ENCODE data around the gene LBX2. TPM values are rescaled to one million over a fixed set of nuclear protein-coding genes. Genes with fewer than 3 reads are reported as not detected.

Gene LBX2
- total and polyA plus RNA-seq, 9 of the 15 experiments (the other 6 are each of a cell fraction or from before 2014, with no cell fraction given) = 0.39 to 6.2 (median 1.8) TPM; not detected in 1

GRCh38 chr2:74482801-74483674 is 16.4 kb downstream of the LBX2 start, which contains the start of the genes CCDC142 and TTC31 (continued):
- TF ChIP-seq DEAF1 (CRISPR knock-in tag; IDR thresholded peaks at IDR 0.05) (peak; percentile 76), NKRF (IDR thresholded peaks at IDR 0.05; ENCODE audit: borderline replicate concordance) (peak; percentile 66), ZNF174 (CRISPR knock-in tag; IDR thresholded peaks at IDR 0.05) (no peak), EGR1 (conservative IDR thresholded peaks at IDR 0.05) (no peak), ZNF717 (CRISPR knock-in tag; IDR thresholded peaks at IDR 0.05) (no peak), SAP30 (IDR thresholded peaks at IDR 0.05; ENCODE audit: borderline replicate concordance, insufficient read depth, low read depth, low read length, poor library complexity, severe bottlenecking) (no peak), ZNF584 (CRISPR knock-in tag; IDR thresholded peaks at IDR 0.05; ENCODE audit: low read depth) (peak; percentile 42; the same call in 1 of the 2 replicates), ZNF639 (CRISPR knock-in tag; conservative IDR thresholded peaks at IDR 0.05 in 1 of 2, IDR thresholded peaks at IDR 0.05 in 1 of 2) (peak in 1 of 2 experiments; percentile 59; a peak in 1 of 4 replicates), CBFB (CRISPR knock-in tag; IDR thresholded peaks at IDR 0.05) (0 out of 2 replicates have a peak, but pooled peaks have one; percentile 42), CREB3L1 (IDR thresholded peaks at IDR 0.05; ENCODE audit: borderline replicate concordance, low read depth) (peak; percentile 63), ZNF311 (CRISPR knock-in tag; IDR thresholded peaks at IDR 0.05) (no peak), ZFPM2 (CRISPR knock-in tag; IDR thresholded peaks at IDR 0.05) (no peak), E2F6 (IDR thresholded peaks at IDR 0.05; ENCODE audit: borderline replicate concordance in 1 of 2, extremely low read depth in 1 of 2, insufficient read depth in 1 of 2, insufficient read length in 1 of 2, low read depth in 1 of 2, low read length in 1 of 2, poor library complexity in 1 of 2, severe bottlenecking in 1 of 2) (peak in 1 of 2 experiments; percentile 49), MTA2 (IDR thresholded peaks at IDR 0.05; ENCODE audit: low read depth) (peak; percentile 76), ETV1 (tag; conservative IDR thresholded peaks at IDR 0.05; ENCODE audit: low read depth) (no peak)

All from K562 (cell line).